MCF 10A (cell line): ENCODE data around the gene CCDC183. TPM values are rescaled to one million over a fixed set of nuclear protein-coding genes. Genes with fewer than 3 reads are reported as not detected.

Experiments used
- BruUV-seq: library from RNA; stranded (reverse); fragments of 400-500 nt; replicated peaks from 2 replicates; lab custom pipeline; 2021; lab: Mats Ljungman, UMichigan
- CTCF ChIA-PET: fragments of 300-600 bp; sonication (Branson Sonifier 250); formaldehyde crosslinking; extraction: SDS; loops from one replicate; lab custom pipeline; 2021; ENCODE audit warnings: antibody characterized with exemption, inconsistent platforms; lab: Yijun Ruan, JAX
- POLR2A ChIA-PET: fragments of 300-600, 350-650 bp; sonication (Branson Sonifier 250); formaldehyde crosslinking; extraction: SDS; loops from one replicate; lab custom pipeline; 2020; ENCODE audit warnings: antibody characterized with exemption, inconsistent platforms; lab: Yijun Ruan, JAX
- DNase-seq: peaks from one replicate; pipeline ENCODE4 v3.0.0-alpha.2; 2018; ENCODE audit not compliant: unreplicated experiment
- H3K27ac Mint-ChIP-seq: one replicate; pipeline ENCODE4 v1.8.0; 2022; ENCODE audit warnings: mild to moderate bottlenecking, low read depth, mixed read lengths; ENCODE audit not compliant: unreplicated experiment
- H3K27me3 Mint-ChIP-seq: one replicate; pipeline ENCODE4 v1.8.0; 2022; ENCODE audit warnings: mixed read lengths; ENCODE audit not compliant: insufficient read depth, unreplicated experiment
- H3K36me3 Mint-ChIP-seq: one replicate; pipeline ENCODE4 v1.8.0; 2022; ENCODE audit warnings: mild to moderate bottlenecking, moderate library complexity, mixed read lengths; ENCODE audit not compliant: insufficient read depth, unreplicated experiment
- H3K4me1 Mint-ChIP-seq: one replicate; pipeline ENCODE4 v1.8.0; 2022; ENCODE audit warnings: mixed read lengths; ENCODE audit not compliant: insufficient read depth, unreplicated experiment
- H3K4me3 Mint-ChIP-seq: one replicate; pipeline ENCODE4 v1.8.0; 2022; ENCODE audit warnings: mild to moderate bottlenecking, moderate library complexity, mixed read lengths; ENCODE audit not compliant: unreplicated experiment
- H3K9me3 Mint-ChIP-seq: one replicate; pipeline ENCODE4 v1.8.0; 2022; ENCODE audit warnings: mixed read lengths; ENCODE audit not compliant: unreplicated experiment
- intact Hi-C: fragments of 100-400 bp; cut with micrococcal nuclease; formaldehyde crosslinking; loops from 2 replicates; pipeline ENCODE4 v1.14.1; 2022
- total RNA-seq: library from RNA; stranded (reverse); gene quantifications from 2 replicates; pipeline ENCODE4 v1.2.3, GENCODE V29; 2022
- TF ChIP-seq, protein P1 (sequence below): fragments of 200-600 bp; IDR thresholded peaks from one replicate; pipeline ENCODE4 v1.8.0; 2022; ENCODE audit warnings: antibody characterized with exemption, mild to moderate bottlenecking; ENCODE audit not compliant: unreplicated experiment

The CCDC183 gene
- total RNA-seq, 1 experiment from 2014 or later = 0.26 TPM

DNA sequence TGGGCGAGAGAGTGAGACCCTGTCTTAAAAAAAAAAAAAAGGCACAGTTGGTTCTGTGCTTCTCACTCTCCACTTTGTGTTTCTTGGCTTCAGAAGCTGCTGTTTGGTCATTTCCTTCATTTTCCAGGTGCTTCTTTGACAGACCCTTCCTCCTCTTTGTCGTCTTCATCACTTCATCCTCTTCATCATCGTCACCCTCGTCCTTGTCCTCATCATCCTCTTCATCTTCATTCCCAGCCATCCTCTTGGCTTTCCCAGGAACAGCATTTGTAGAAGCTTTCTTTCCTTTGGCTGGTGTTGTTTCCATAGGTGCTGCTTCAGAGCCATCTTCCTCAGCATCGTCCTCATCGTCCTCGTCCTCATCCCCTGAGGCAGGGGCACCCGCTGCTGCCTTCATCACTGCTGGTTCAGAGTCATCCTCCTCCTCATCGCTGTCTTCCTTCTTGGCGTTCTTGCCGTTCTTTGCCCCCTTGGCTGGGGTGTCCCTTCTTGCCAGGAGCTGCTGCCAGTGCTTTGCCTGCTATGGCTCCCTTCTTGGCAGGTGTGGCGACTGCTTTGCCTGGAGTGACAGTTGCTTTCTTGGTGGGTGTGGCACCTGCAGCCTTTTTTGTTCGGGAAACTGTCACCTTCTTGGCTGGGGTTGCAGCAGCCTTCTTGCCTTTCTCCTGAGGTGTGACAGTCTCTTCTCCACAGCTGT lies 18.7 kb downstream of the CCDC183 start:
- no TSS peak for BruUV-seq
- Mint-ChIP-seq H3K27ac (no peak overlapping the region), H3K4me3 (no peak overlapping the region), H3K9me3 (no peaks in the 10 kb centered on the region), H3K36me3 (peaks cover 45% of the 10 kb centered on the region), H3K27me3 (no peaks in the 10 kb centered on the region), H3K4me1 (peaks cover 7% of the 10 kb centered on the region)
- ChIA-PET POLR2A (interaction anchor here (0.6 to 3.7 kb wide), 2 partner anchors 7 to 105 kb away, joined by 3 to 13 read pairs; partner anchors contain the start of gene RABL6), CTCF (interaction anchor here (0.7 to 1.3 kb wide), 5 partner anchors 10 to 25 kb away, joined by 3 to 6 read pairs (median 4); no protein-coding TSS in a partner anchor)
- DNase-seq = no peak
- intact Hi-C loops = no loop called here
- TF ChIP-seq, protein P1, sequence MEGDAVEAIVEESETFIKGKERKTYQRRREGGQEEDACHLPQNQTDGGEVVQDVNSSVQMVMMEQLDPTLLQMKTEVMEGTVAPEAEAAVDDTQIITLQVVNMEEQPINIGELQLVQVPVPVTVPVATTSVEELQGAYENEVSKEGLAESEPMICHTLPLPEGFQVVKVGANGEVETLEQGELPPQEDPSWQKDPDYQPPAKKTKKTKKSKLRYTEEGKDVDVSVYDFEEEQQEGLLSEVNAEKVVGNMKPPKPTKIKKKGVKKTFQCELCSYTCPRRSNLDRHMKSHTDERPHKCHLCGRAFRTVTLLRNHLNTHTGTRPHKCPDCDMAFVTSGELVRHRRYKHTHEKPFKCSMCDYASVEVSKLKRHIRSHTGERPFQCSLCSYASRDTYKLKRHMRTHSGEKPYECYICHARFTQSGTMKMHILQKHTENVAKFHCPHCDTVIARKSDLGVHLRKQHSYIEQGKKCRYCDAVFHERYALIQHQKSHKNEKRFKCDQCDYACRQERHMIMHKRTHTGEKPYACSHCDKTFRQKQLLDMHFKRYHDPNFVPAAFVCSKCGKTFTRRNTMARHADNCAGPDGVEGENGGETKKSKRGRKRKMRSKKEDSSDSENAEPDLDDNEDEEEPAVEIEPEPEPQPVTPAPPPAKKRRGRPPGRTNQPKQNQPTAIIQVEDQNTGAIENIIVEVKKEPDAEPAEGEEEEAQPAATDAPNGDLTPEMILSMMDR = no peak

DNA sequence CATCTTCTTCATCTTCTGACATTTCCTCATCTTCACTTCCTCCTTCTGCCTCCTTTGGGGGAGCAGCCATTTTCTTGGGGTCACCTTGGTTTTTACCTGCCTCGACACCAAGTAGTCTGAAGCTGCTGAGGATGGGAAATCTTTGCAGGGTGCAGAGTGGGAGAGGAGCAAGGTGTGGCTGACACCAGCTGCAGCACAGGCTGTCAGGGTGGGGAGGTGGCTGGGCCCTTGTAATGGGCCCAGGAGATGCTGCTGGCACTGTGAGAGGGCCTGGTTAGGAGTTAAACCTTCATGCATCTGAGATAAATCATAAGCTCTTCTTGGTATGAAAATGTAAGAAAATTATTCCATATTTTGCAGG lies 19.3 kb downstream of the CCDC183 start:
- POLR2A ChIA-PET = interaction anchor here (3.7 kb wide), 1 partner anchor 8 kb away, joined by 13 read pairs; the partner anchor contains the start of gene RABL6
- no TSS peak for BruUV-seq
- H3K36me3 Mint-ChIP-seq = peaks cover 42% of the 10 kb centered on the region

DNA sequence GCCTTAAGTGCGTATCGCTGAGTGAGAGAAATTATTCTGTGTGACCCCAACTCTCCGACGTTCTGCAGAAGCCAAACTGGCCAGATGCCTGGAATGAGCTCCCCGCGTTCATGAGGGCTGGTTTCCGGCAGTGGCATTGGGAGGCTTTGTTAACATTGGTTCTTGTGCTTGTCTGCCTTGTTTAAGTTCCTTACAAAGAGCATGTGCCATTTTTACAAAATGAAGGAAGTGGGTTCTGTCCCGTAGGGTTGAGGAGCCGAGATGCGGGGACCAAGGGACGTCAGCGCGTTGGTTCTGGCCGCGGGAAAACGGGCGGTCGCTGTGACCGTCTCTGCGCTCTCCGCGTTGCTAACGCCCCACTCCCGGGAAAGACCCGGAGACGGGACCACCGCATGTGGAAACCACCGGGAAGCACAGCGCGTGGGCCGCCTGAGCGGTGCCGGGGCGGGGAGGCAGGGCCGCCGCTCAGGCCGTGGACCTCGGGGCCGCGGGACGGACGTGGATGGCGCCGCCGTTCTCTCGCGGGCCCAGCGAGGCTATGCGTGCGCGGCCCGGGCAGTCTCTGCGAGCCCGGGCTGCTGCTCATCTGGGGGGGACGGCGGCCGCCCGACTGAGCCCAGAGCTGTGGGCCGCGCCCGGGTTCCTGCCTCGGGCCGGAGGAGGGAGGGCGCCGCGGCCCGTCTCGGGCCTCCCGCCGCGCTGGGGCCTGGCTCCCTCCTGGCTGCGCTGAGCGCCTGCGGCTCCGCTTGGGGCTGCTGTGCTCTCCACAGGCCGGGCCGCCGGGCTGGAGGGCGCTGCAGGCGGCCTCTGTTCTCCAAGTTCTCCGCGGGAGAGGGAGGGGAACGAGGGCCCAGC lies 25.1 kb downstream of the CCDC183 start:
- intact Hi-C loops = no loop called here
- peaks cover 48% of the 10 kb centered on the region for H3K36me3 Mint-ChIP-seq
- ChIA-PET POLR2A (interaction anchor here (0.7 kb wide), 1 partner anchor 14 kb away, joined by 4 read pairs; no protein-coding TSS in a partner anchor), CTCF (interaction anchor here (0.6 to 1.3 kb wide), 4 partner anchors 12 to 52 kb away, joined by 3 to 4 read pairs (median 4); no protein-coding TSS in a partner anchor)
- DNase-seq = no peak
- no peaks in the 10 kb centered on the region for H3K9me3 Mint-ChIP-seq
- no peak overlapping the region for H3K27ac Mint-ChIP-seq
- TF ChIP-seq, protein P1 = no peak
- H3K4me1 Mint-ChIP-seq = no peaks in the 10 kb centered on the region
- no peaks in the 10 kb centered on the region for H3K27me3 Mint-ChIP-seq
- no TSS peak for BruUV-seq
- no peak overlapping the region for H3K4me3 Mint-ChIP-seq

More for the DNA sequence above, 19.3 kb downstream of the CCDC183 start:
- CTCF ChIA-PET = interaction anchor here (0.6 to 1.3 kb wide), 5 partner anchors 12 to 86 kb away, joined by 3 to 6 read pairs (median 4); no protein-coding TSS in a partner anchor
- intact Hi-C loops = no loop called here
- Mint-ChIP-seq H3K9me3 (no peaks in the 10 kb centered on the region), H3K4me1 (peaks cover 7% of the 10 kb centered on the region), H3K4me3 (no peak overlapping the region), H3K27me3 (no peaks in the 10 kb centered on the region), H3K27ac (no peak overlapping the region)
- TF ChIP-seq, protein P1 = no peak
- DNase-seq = no peak
